ENCODE data around the gene SNTG2.

- TF ChIP-seq CTCF (conservative IDR thresholded peaks at IDR 0.05; ENCODE audit: low read length) (no peak), EZH2phosphoT487 (IDR thresholded peaks at IDR 0.05; ENCODE audit: borderline replicate concordance, low read depth, low read length) (no peak)
These were observed 180.3 kb downstream of the SNTG2 start for GRCh38 chr2:1130922-1131321.
